ENCODE data around the gene ACMSD.

The ACMSD gene

GRCh38 chr2:134943540-134943939 is 105.1 kb downstream of the ACMSD start:
- Mint-ChIP-seq H3K4me1 (peaks cover 10% of the 10 kb centered on the region), H3K36me3 (ENCODE audit: insufficient read depth) (peaks cover 48% of the 10 kb centered on the region), H3K4me3 (no peak overlapping the region), H3K27me3 (no peaks in the 10 kb centered on the region), H3K9me3 (no peaks in the 10 kb centered on the region), H3K27ac (ENCODE audit: low read depth) (no peak overlapping the region)
- DNase-seq (ENCODE audit: low spot score in 2 of 2) (no peak), ATAC-seq (replicated peaks; ENCODE audit: extremely low read depth, poor library complexity, severe bottlenecking) (no peak)

GRCh38 chr2:134944975-134945374 is 106.6 kb downstream of the ACMSD start:
- Mint-ChIP-seq H3K27me3 (no peaks in the 10 kb centered on the region), H3K36me3 (ENCODE audit: insufficient read depth) (peaks cover 44% of the 10 kb centered on the region), H3K27ac (ENCODE audit: low read depth) (peak overlapping the region; percentile 3), H3K4me1 (peaks cover 12% of the 10 kb centered on the region), H3K9me3 (no peaks in the 10 kb centered on the region), H3K4me3 (no peak overlapping the region)
- ATAC-seq (replicated peaks; ENCODE audit: extremely low read depth, poor library complexity, severe bottlenecking) (no peak), DNase-seq (ENCODE audit: low spot score in 2 of 2) (no peak)

- Mint-ChIP-seq H3K27me3 (no peaks in the 10 kb centered on the region), H3K9me3 (no peaks in the 10 kb centered on the region), H3K27ac (ENCODE audit: low read depth) (no peak overlapping the region), H3K4me3 (no peak overlapping the region), H3K36me3 (ENCODE audit: insufficient read depth) (peaks cover 41% of the 10 kb centered on the region), H3K4me1 (peaks cover 16% of the 10 kb centered on the region)
- no peak for DNase-seq (ENCODE audit: low spot score in 2 of 2)
- ATAC-seq (replicated peaks; ENCODE audit: extremely low read depth, poor library complexity, severe bottlenecking), result no peak
These were observed 107.7 kb downstream of the ACMSD start for GRCh38 chr2:134946073-134946472.

- no peaks in the 10 kb centered on the region for H3K27me3 Mint-ChIP-seq
- DNase-seq (ENCODE audit: low spot score in 2 of 2) (no peak), ATAC-seq (replicated peaks; ENCODE audit: extremely low read depth, poor library complexity, severe bottlenecking) (no peak)
- H3K27ac Mint-ChIP-seq (ENCODE audit: low read depth), result peak overlapping the region; percentile 49
- no peak overlapping the region for H3K4me3 Mint-ChIP-seq
- peaks cover 62% of the 10 kb centered on the region for H3K36me3 Mint-ChIP-seq (ENCODE audit: insufficient read depth)
- no peaks in the 10 kb centered on the region for H3K9me3 Mint-ChIP-seq
- H3K4me1 Mint-ChIP-seq, result peaks cover 21% of the 10 kb centered on the region
These were observed 111.7 kb downstream of the ACMSD start for GRCh38 chr2:134949981-134950708.

GRCh38 chr2:134950886-134951285 is 112.5 kb downstream of the ACMSD start:
- DNase-seq (ENCODE audit: low spot score in 2 of 2), result no peak
- H3K4me3 Mint-ChIP-seq, result no peak overlapping the region
- no peak overlapping the region for H3K27ac Mint-ChIP-seq (ENCODE audit: low read depth)
- peaks cover 60% of the 10 kb centered on the region for H3K36me3 Mint-ChIP-seq (ENCODE audit: insufficient read depth)
- ATAC-seq (replicated peaks; ENCODE audit: extremely low read depth, poor library complexity, severe bottlenecking), result no peak
- no peaks in the 10 kb centered on the region for H3K9me3 Mint-ChIP-seq
- H3K27me3 Mint-ChIP-seq, result no peaks in the 10 kb centered on the region
- peaks cover 15% of the 10 kb centered on the region for H3K4me1 Mint-ChIP-seq
